H7 (cell line): ENCODE results near the gene PLD5. TPM values are rescaled to one million over a fixed set of nuclear protein-coding genes. Genes with fewer than 3 reads are reported as not detected.
A peak's percentile ranks its signal among the peaks of the same experiment; 100 is the strongest.
"Not testable (repeated sequence)": the region's sequence is repeated elsewhere in the genome, so short reads cannot be mapped to it uniquely, and the experiment has no call there.

Experiments
- DNase-seq: peaks from one replicate; pipeline ENCODE4 v3.0.0; 2012
- H3K27me3 ChIP-seq: 2 replicates; pipeline ENCODE4 v1.6.0; 2011; ENCODE audit warnings: mild to moderate bottlenecking, low read length; ENCODE audit not compliant: control insufficient read depth, insufficient read depth
- H3K36me3 ChIP-seq: replicated peaks from 2 replicates; pipeline ENCODE4 v1.5.1; 2011; ENCODE audit warnings: low read length; ENCODE audit not compliant: control insufficient read depth, insufficient read depth
- H3K4me3 ChIP-seq: 2 replicates; pipeline ENCODE4 v1.5.1; 2011; ENCODE audit warnings: low read depth, mild to moderate bottlenecking, control low read depth, low read length, moderate library complexity; ENCODE audit not compliant: insufficient read depth
- total RNA-seq: library from RNA; depleted of rRNA; stranded (reverse); fragments of >200 nt; shearing (Covaris generic); gene quantifications from 2 replicates; pipeline ENCODE4 v1.2.3, GENCODE V29; 2014

Gene PLD5
- total RNA-seq, 1 experiment from 2014 or later: 1.1 TPM

DNA sequence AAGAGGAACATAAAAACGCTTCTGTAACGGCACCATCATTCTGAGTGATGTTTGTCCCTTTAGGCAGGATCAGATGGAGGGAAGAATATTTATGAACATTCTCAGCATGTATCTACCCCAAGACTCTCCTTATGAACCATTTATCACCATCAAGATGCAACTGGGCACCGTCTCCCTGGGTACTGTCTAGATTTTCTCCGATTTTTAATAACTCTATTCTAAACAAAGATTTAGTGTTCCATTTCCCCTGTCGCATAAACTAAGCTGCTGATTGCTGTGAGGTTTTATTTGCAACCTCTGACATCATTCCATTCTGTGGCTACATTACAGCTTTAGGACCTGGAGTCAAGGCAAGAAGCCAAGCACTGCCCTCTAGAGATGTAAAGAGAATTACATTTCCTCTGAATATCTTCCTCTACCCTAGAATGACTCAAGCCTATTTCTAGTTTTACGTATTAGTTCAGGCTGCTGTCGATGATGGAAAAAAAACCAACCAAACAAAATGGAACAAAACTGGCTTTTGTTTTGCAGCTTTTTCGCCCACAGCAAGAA lies 395.5 kb downstream of the PLD5 start:
- Histone ChIP-seq H3K36me3 (no peaks in the 10 kb centered on the region), H3K4me3 (no peak overlapping the region), H3K27me3 (no peaks in the 10 kb centered on the region)
- peak; percentile 41 for DNase-seq

DNA sequence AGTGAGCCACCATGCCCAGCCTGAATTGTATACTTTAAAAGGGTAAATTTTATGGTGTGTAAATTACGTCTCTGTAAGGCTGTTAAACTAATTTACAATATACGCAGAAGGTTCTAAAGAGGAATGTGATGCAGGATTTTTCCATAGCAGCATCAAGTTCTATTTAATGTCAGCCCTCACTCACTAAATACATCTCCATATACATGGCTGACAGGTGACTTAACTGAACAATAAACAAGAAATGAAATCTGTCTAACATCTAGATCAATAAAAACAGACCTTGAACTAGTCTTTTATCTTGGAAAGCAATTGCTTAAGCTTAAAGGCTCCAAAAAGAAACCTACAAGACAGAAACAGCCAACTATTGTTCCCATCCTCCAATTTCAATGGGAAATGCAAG lies 404.1 kb downstream of the PLD5 start:
- no peak for DNase-seq
- Histone ChIP-seq H3K27me3 (no peaks in the 10 kb centered on the region), H3K4me3 (no peak overlapping the region), H3K36me3 (no peaks in the 10 kb centered on the region)

DNA sequence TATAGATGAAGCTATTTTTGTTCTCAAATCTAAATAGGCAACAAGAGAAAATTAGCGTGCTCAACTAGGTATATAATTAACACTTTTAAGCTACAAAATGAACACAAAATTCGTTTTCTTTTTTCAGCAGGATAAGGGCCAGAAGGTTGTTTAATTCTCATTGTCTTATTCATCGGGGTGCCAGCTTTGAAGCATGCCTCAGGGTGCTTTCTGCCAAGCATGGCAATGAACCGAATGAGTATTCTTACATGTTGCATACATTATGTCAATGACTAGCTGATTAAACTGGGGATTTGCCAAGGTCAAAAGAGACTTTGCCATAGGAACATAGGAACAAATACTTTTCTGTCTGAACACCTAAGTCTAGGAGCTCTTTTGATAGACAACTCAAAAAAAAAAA lies 423.6 kb downstream of the PLD5 start:
- DNase-seq: no peak
- Histone ChIP-seq H3K27me3 (no peaks in the 10 kb centered on the region), H3K4me3 (no peak overlapping the region), H3K36me3 (no peaks in the 10 kb centered on the region)

DNA sequence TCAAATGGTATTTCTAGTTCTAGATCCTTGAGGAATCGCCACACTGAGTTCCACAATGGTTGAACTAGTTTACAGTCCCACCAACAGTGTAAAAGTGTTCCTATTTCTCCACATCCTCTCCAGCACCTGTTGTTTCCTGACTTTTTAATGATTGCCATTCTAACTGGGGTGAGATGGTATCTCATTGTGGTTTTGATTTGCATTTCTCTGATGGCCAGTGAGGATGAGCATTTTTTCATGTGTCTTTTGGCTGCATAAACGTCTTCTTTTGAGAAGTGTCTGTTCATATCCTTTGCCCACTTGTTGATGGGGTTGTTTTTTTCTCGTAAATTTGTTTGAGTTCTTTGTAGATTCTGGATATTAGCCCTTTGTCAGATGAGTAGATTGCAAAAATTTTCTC lies 427.2 kb downstream of the PLD5 start:
- not testable (repeated sequence) for H3K36me3 ChIP-seq, DNase-seq

DNA sequence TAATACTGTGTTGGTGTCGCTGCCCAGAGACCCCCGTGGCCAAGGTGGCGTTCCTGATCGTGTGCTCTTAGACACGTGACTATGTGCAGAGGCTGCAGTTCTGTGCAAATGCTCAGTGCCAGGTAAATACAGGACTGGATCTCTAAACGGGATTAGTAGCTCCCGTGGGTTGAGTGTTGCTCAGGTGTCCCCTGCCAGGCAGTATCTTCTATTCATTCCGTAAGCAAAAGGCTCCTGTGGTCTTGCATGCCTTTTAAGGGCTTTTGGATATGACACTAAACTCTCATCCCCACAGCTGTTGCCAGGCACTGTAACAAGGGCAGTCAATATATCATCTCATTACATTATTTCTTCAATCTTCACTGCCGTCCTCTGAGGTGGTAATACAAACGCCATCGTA lies 431.4 kb downstream of the PLD5 start:
- DNase-seq: no peak
- no peaks in the 10 kb centered on the region for H3K36me3 ChIP-seq
- no peak overlapping the region for H3K4me3 ChIP-seq
- H3K27me3 ChIP-seq: no peaks in the 10 kb centered on the region

More for the DNA sequence above, 427.2 kb downstream of the PLD5 start:
- H3K4me3 ChIP-seq, H3K27me3 ChIP-seq: not testable (repeated sequence)

DNA sequence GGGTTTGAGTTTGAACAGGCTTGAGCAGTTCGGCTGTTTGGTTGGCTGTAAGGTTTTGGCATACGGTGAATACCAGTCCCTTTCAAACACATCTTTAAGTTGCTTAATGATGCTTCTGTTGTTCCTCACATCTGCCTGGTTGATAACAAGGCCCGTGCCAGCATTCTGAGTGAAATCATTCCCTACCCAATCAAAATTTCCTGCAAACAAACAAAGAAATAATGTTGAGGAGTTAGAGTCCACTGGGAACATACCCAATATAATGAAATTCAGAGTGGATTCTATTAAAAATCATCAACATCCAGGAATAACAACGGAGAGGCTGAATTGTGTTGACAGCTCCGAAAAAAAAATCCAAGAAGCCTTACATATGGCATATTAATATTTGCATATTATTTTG lies 434.6 kb downstream of the PLD5 start:
- DNase-seq: no peak
- Histone ChIP-seq H3K36me3 (no peaks in the 10 kb centered on the region), H3K4me3 (no peak overlapping the region), H3K27me3 (no peaks in the 10 kb centered on the region)

DNA sequence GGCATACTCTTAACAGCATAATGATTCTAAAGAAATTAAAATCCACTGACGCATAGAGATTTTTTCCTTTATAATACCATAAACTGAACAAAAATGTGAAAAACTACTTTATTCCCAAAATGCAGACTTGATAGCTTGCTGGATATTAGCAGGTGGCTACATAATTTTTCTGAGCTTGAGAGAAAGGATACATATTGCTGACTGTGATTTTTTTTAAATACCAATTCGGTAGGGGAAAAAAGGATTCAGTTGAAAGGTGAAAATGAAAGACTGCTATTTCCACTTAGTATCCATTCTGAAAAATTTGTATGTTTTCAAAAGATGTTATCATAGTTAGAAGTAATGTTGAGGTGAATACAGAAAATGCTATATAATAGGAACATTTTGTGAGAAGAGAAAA lies 435.6 kb downstream of the PLD5 start:
- Histone ChIP-seq H3K4me3 (no peak overlapping the region), H3K27me3 (no peaks in the 10 kb centered on the region), H3K36me3 (no peaks in the 10 kb centered on the region)
- DNase-seq: no peak

DNA sequence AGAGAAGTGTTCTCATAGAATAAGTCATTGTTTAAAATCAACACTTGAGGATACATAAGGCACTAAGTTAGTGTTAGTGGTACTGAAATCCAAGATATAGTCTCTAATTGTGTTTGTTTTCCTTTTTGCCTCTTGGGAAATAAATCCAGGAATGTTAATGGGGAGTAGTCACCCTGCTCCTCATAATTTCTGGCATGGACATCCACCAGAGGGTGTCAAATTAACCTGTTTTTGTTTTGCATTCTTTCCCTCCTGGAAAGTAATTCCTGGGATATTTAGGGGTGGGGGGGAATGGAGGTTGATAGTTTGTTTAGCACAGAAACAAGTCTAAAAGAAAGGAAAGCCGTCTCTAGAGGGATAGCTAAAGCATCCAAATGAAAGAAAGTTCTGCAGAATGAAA lies 437.8 kb downstream of the PLD5 start:
- Histone ChIP-seq H3K4me3 (no peak overlapping the region), H3K36me3 (no peaks in the 10 kb centered on the region), H3K27me3 (no peaks in the 10 kb centered on the region)
- DNase-seq: no peak

DNA sequence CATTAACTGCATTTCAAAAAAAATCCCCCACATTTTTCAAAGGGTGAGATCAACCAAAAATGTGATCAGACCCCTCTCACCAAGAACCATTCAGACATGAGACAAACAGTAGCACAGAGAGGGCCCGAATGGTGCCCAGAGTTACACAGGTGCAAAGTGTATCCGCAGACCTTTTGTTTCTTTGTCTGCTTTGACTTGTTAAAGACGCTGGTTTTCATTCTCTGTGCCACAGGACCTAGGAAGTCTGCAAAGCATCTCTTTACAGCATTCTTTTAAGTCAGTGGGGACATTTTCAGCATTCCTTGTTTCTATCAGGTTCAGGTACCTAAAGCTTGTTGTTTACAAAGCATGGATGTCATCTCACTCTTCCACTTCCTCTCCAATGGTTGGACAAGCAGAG lies 438.4 kb downstream of the PLD5 start:
- H3K27me3 ChIP-seq: no peaks in the 10 kb centered on the region
- H3K36me3 ChIP-seq: no peaks in the 10 kb centered on the region
- DNase-seq: no peak
- H3K4me3 ChIP-seq: no peak overlapping the region

DNA sequence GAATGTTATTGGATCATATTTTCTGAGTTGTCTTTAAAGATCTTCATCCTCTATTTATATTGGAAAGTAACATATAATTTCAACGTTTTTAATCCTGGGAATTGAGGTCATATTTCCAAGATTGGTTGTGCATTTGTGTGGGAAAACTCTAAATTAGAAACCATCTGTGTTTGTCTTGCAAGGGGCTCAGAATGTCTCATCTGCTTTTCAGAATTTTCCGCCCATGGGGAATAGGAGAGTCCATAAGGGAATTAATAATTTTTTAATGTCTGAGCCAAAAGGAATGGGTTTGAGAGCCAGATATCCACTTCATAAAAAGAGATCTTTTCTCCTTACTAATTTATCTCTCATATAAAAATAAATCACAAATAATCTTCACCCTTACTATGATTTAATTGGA lies 440.8 kb downstream of the PLD5 start:
- H3K36me3 ChIP-seq: no peaks in the 10 kb centered on the region
- no peak overlapping the region for H3K4me3 ChIP-seq
- no peaks in the 10 kb centered on the region for H3K27me3 ChIP-seq
- DNase-seq: no peak

DNA sequence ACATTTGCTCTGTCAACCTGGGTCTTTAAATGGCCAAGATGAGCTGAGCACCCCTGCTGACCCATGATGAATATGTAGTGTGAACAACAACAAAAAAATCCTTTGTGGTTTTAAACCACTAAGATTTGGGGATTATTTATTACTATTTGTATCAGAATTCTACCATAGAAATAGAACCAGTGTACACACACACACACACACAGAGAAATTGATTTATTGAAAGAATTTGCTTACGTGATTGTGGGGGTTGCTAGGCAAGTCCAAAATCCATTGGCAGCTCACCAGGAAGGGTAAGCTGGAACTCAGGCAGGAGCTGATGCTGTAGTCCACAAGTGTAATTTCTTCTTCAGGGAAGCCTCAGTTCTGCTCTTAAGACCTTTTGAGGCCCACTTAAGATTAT lies 443.1 kb downstream of the PLD5 start:
- Histone ChIP-seq H3K27me3 (no peaks in the 10 kb centered on the region), H3K4me3 (no peak overlapping the region), H3K36me3 (no peaks in the 10 kb centered on the region)
- no peak for DNase-seq

DNA sequence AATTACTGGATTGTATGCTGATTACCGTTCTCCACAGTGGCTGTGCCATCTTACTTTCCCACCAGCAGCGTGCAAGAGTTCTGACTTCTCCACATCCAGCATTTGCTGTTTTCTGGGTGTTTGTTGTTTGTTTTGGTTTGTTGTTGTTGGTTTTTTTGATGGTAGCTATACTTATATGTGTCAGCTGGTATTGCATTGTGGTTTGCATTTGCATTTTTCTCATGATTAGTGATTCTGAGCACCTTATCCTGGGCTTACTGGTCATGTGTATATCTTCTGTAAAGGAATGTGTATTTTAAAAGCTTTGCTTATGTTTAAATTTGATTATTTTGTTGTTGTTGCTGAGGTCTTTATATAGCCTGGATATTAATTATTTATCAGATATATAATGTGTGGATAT lies 458.7 kb downstream of the PLD5 start:
- no peak overlapping the region for H3K4me3 ChIP-seq
- no peak for DNase-seq
- H3K36me3 ChIP-seq: no peaks in the 10 kb centered on the region
- H3K27me3 ChIP-seq: no peaks in the 10 kb centered on the region

DNA sequence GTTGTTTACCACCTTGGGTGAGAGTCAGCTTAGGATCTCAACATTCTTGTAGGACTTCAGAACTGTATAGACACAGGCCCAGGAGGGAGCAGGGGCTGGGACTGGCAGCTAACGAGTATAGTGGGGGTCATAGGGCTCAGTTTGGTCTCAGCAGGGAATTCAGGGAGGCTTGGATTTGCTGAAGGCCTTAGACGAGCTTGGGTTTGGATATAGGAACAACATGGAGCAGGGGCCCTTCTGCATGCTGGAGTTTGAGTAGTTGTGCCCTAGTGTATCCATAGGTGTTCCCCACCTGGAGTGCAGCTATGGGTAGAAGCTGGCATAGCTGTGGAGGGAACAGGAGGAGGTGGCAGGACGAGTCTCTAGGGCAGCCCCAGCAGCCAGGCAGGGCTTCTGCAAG lies 462.2 kb downstream of the PLD5 start:
- Histone ChIP-seq H3K27me3 (no peaks in the 10 kb centered on the region), H3K36me3 (no peaks in the 10 kb centered on the region), H3K4me3 (no peak overlapping the region)
- DNase-seq: no peak

DNA sequence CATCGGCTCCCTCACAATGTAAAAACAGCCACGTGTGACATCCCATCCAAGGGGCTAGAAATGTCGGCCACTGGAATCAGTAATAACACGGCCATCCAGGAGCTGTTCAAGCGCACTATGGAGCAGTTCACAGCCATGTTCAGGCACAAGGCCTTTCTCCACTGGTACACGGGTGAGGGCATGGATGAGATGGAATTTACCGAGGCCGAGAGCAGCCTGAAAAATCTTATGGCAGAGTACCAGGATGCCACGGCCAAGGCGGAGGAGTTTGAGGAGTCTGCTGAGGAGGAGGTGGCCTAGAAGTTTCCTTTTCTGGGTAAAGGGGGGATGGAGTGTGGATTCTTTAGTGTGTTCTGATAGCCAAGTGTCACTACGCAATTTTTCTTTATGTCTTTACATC lies 464.5 kb downstream of the PLD5 start:
- Histone ChIP-seq H3K27me3 (no peaks in the 10 kb centered on the region), H3K4me3 (no peak overlapping the region), H3K36me3 (no peaks in the 10 kb centered on the region)
- DNase-seq: no peak

DNA sequence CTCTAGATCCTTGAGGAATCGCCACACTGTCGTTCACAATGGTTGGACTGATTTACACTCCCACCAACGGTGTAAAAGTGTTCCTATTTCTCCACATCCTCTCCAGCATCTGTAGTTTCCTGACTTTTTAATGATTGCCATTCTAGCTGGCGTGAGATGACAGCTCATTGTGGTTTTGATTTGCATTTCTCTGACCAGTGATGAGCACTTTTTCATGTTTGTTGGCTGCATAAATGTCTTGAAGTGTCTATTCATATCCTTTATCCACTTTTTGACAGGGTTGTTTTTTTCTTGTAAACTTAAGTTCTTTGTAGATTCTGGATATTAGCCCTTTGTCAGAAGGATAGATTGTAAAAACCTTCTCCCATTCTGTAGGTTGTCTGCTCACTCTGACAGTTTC lies 465.9 kb downstream of the PLD5 start:
- H3K27me3 ChIP-seq, H3K4me3 ChIP-seq, H3K36me3 ChIP-seq, DNase-seq: not testable (repeated sequence)

DNA sequence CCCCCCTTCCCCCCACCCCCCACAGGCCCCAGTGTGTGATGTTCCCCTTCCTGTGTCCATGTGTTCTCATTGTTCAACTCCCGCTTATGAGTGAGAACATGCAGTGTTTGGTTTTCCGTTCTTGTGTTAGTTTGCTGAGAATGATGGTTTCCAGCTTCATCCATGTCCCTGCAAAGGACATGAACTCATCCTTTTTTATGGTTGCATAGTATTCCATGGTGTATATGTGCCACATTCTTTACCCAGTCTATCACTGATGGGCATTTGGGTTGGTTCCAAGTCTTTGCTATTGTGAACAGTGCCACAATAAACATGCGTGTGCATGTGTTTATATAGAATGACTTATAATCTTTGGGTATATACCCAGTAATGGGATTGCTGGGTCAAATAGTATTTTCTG lies 466.3 kb downstream of the PLD5 start:
- not testable (repeated sequence) for DNase-seq, H3K27me3 ChIP-seq, H3K4me3 ChIP-seq, H3K36me3 ChIP-seq
